ENCODE data around the gene AMOTL1.

AMOTL1 gene

DNA sequence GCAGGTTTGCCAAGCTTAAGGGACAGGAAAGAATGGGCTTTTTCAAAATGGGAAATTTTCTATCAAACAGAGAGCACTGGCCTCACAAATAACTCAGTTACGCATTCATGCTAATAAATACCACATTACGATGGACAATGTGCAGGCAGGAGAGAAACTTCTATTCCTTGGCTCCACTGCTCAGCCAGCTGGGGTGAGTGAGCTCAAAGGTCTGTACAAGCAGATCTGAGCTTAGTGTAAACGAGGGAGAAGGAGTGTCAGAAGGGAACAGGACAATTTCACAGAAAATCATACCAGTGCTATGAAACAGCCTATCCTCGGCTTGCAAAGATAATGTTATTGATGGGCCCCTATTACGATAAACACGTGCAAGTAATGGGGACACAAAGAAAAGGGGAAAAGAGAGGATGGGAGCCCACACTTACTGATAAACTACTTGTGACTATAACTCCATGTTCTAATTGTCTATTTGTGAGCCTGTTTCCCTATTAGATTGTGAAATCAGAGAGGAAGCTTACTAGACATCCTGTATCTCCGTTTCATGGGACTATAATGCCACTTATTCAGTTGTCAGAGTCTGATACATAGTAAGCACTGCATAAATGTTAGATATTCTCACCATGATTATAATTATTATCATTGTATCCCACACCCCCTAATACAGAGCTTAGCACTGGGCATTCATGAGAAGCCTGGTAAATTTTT lies 46.3 kb downstream of the AMOTL1 start:
- no peak for DNase-seq (ENCODE audit: low read depth in 1 of 2, low spot score in 1 of 2)
- Histone ChIP-seq H3K27me3 (ENCODE audit: insufficient read depth, poor library complexity, severe bottlenecking) (peaks cover 4% of the 10 kb centered on the region), H3K4me3 (replicated peaks; ENCODE audit: insufficient read depth, low read length) (no peak overlapping the region), H3K27ac (replicated peaks) (no peak overlapping the region)
- TF ChIP-seq REST (IDR thresholded peaks at IDR 0.05; ENCODE audit: insufficient replicate concordance, low read depth) (no peak), POLR2AphosphoS5 (IDR thresholded peaks at IDR 0.05; ENCODE audit: low read depth) (no peak), GABPA (IDR thresholded peaks at IDR 0.05; ENCODE audit: low read depth) (no peak), SPI1 (IDR thresholded peaks at IDR 0.05; ENCODE audit: borderline replicate concordance, low read depth) (no peak)
- TF ChIP-seq, protein P1, sequence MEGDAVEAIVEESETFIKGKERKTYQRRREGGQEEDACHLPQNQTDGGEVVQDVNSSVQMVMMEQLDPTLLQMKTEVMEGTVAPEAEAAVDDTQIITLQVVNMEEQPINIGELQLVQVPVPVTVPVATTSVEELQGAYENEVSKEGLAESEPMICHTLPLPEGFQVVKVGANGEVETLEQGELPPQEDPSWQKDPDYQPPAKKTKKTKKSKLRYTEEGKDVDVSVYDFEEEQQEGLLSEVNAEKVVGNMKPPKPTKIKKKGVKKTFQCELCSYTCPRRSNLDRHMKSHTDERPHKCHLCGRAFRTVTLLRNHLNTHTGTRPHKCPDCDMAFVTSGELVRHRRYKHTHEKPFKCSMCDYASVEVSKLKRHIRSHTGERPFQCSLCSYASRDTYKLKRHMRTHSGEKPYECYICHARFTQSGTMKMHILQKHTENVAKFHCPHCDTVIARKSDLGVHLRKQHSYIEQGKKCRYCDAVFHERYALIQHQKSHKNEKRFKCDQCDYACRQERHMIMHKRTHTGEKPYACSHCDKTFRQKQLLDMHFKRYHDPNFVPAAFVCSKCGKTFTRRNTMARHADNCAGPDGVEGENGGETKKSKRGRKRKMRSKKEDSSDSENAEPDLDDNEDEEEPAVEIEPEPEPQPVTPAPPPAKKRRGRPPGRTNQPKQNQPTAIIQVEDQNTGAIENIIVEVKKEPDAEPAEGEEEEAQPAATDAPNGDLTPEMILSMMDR (IDR thresholded peaks at IDR 0.05; ENCODE audit: insufficient read depth, low read length) = no peak

DNA sequence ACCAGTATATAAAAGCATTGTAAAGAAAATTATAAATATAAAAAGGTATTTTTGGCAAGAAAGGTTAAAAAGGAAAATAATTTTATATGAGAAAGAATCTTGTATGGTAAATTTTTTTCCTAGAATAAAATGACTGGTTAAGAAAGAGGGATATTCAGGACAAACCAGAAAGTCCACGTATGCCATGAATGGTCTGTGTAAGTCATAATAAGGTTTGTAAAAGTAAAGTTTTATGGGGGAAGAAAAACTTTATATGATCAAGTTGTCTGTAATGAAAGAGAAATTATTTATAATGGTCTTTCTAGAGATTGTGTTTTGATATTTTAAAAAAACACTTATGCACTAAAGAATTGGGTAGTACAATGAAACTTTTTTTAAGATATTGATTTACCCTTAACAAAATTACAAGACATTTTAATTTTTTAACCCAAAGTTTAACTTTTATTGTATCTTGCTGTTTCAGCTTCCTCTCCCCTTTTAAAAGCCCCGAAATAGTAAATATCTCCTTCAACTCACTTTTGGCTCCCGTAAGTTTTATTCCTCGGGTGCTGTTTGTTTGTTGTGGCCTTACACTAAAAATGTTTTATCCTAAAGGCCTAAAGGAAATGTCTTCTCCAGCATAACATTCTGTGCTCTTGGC lies 47.7 kb downstream of the AMOTL1 start:
- Histone ChIP-seq H3K4me3 (replicated peaks; ENCODE audit: insufficient read depth, low read length) (no peak overlapping the region), H3K27ac (replicated peaks) (no peak overlapping the region), H3K27me3 (ENCODE audit: insufficient read depth, poor library complexity, severe bottlenecking) (peaks cover 4% of the 10 kb centered on the region)
- TF ChIP-seq, protein P1 (IDR thresholded peaks at IDR 0.05; ENCODE audit: insufficient read depth, low read length) = no peak
- TF ChIP-seq POLR2AphosphoS5 (IDR thresholded peaks at IDR 0.05; ENCODE audit: low read depth) (no peak), GABPA (IDR thresholded peaks at IDR 0.05; ENCODE audit: low read depth) (no peak), REST (IDR thresholded peaks at IDR 0.05; ENCODE audit: insufficient replicate concordance, low read depth) (no peak), SPI1 (IDR thresholded peaks at IDR 0.05; ENCODE audit: borderline replicate concordance, low read depth) (no peak)
- no peak for DNase-seq (ENCODE audit: low read depth in 1 of 2, low spot score in 1 of 2)

GRCh38 chr11:94820480-94820879 lies 52.3 kb downstream of the AMOTL1 start:
- TF ChIP-seq GABPA (IDR thresholded peaks at IDR 0.05; ENCODE audit: low read depth) = no peak
- TF ChIP-seq SPI1 (IDR thresholded peaks at IDR 0.05; ENCODE audit: borderline replicate concordance, low read depth) = no peak
- TF ChIP-seq REST (IDR thresholded peaks at IDR 0.05; ENCODE audit: insufficient replicate concordance, low read depth) = no peak
- TF ChIP-seq POLR2AphosphoS5 (IDR thresholded peaks at IDR 0.05; ENCODE audit: low read depth) = no peak
- TF ChIP-seq, protein P1 (IDR thresholded peaks at IDR 0.05; ENCODE audit: insufficient read depth, low read length) = no peak
- H3K27ac ChIP-seq (replicated peaks) = no peak overlapping the region
- DNase-seq (ENCODE audit: low read depth in 1 of 2, low spot score in 1 of 2) = no peak

More at GRCh38 chr11:94820480-94820879, 52.3 kb downstream of the AMOTL1 start:
- peaks cover 4% of the 10 kb centered on the region for H3K27me3 ChIP-seq (ENCODE audit: insufficient read depth, poor library complexity, severe bottlenecking)
- no peak overlapping the region for H3K4me3 ChIP-seq (replicated peaks; ENCODE audit: insufficient read depth, low read length)
